ENCODE measurements around the gene RCAN2.

- no peak for TF ChIP-seq POLR2AphosphoS5 (IDR thresholded peaks at IDR 0.05; ENCODE audit: low read depth, low read length)
- no peak for TF ChIP-seq REST (IDR thresholded peaks at IDR 0.05; ENCODE audit: insufficient read depth in 1 of 2, low read depth in 2 of 2, low read length in 2 of 2)
- no peak for TF ChIP-seq SIN3A (IDR thresholded peaks at IDR 0.05; ENCODE audit: borderline replicate concordance, insufficient read depth, low read length)
- no peak for TF ChIP-seq TAF1 (IDR thresholded peaks at IDR 0.05; ENCODE audit: borderline replicate concordance, insufficient read depth, low read length)
Observed at GRCh38 chr6:46440641-46441040, 50.6 kb downstream of the RCAN2 start.

Data from PFSK-1 (cell line).